Measurements from ENCODE around the gene PLPP4.

GRCh38 chr10:120607016-120607709 is 150.1 kb downstream of the PLPP4 start:
- no peak for TF ChIP-seq CTCF (IDR thresholded peaks at IDR 0.05; ENCODE audit: low read length)
- no peak for TF ChIP-seq EZH2phosphoT487 (IDR thresholded peaks at IDR 0.05; ENCODE audit: low read length)
- TF ChIP-seq EZH2 (optimal IDR thresholded peaks at IDR 0.05; ENCODE audit: low read depth, low read length), result no peak

Data from MM.1S (cell line).